ENCODE results near the gene CFAP61.

DNA sequence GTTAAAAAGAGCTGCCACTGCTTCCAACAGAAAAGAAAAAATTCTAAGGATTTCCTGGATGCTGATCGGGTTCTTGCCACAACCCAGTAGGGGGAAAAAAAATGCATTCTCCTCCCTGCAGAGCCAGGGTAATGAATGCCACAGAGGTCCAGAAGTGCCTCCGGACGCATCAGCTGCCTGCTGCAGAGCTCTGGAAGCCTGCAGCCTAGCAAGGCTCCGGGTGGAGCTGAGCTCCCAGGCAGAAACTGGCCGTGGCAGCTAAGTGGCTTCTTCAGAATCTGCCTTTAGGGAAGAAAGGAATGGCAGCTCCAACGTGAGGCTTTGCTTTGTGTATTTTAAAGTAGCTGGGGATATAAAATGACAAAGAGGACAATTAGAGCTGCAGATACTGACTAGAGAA lies 155.0 kb downstream of the CFAP61 start:
- no peak for TF ChIP-seq POLR2A (IDR thresholded peaks at IDR 0.05)
- TF ChIP-seq, protein P1, sequence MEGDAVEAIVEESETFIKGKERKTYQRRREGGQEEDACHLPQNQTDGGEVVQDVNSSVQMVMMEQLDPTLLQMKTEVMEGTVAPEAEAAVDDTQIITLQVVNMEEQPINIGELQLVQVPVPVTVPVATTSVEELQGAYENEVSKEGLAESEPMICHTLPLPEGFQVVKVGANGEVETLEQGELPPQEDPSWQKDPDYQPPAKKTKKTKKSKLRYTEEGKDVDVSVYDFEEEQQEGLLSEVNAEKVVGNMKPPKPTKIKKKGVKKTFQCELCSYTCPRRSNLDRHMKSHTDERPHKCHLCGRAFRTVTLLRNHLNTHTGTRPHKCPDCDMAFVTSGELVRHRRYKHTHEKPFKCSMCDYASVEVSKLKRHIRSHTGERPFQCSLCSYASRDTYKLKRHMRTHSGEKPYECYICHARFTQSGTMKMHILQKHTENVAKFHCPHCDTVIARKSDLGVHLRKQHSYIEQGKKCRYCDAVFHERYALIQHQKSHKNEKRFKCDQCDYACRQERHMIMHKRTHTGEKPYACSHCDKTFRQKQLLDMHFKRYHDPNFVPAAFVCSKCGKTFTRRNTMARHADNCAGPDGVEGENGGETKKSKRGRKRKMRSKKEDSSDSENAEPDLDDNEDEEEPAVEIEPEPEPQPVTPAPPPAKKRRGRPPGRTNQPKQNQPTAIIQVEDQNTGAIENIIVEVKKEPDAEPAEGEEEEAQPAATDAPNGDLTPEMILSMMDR (IDR thresholded peaks at IDR 0.05): no peak

Data from suprapubic skin (tissue), 3 donors.